Subcutaneous adipose tissue (tissue), 4 donors: ENCODE results near the gene CPVL. TPM values are rescaled to one million over a fixed set of nuclear protein-coding genes. Genes with fewer than 3 reads are reported as not detected.

ENCODE experiments used
- total RNA-seq, 4 donors: library from RNA; depleted of rRNA; stranded (reverse); fragments of >200 nt; gene quantifications; one replicate each; pipeline ENCODE4 v1.1.0, GENCODE V29; 2016
- TF ChIP-seq, protein P1 (sequence below): fragments of 450-650 bp; IDR thresholded peaks from one replicate; pipeline ENCODE4 v1.5.1; 2016; ENCODE audit warnings: low read depth, mild to moderate bottlenecking, control low read depth, antibody characterized with exemption, moderate library complexity

CPVL gene
- total RNA-seq, 4 donors from 2014 or later, result 13.0 to 105 (median 36.5) TPM

- TF ChIP-seq, protein P1, sequence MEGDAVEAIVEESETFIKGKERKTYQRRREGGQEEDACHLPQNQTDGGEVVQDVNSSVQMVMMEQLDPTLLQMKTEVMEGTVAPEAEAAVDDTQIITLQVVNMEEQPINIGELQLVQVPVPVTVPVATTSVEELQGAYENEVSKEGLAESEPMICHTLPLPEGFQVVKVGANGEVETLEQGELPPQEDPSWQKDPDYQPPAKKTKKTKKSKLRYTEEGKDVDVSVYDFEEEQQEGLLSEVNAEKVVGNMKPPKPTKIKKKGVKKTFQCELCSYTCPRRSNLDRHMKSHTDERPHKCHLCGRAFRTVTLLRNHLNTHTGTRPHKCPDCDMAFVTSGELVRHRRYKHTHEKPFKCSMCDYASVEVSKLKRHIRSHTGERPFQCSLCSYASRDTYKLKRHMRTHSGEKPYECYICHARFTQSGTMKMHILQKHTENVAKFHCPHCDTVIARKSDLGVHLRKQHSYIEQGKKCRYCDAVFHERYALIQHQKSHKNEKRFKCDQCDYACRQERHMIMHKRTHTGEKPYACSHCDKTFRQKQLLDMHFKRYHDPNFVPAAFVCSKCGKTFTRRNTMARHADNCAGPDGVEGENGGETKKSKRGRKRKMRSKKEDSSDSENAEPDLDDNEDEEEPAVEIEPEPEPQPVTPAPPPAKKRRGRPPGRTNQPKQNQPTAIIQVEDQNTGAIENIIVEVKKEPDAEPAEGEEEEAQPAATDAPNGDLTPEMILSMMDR, result no peak
Measured at GRCh38 chr7:29013931-29014330, 132.4 kb downstream of the CPVL start.

- TF ChIP-seq, protein P1, result no peak
Measured at GRCh38 chr7:29013082-29013695, 133.1 kb downstream of the CPVL start.

GRCh38 chr7:29009947-29010346, 136.4 kb downstream of the CPVL start:
- TF ChIP-seq, protein P1, result no peak

DNA sequence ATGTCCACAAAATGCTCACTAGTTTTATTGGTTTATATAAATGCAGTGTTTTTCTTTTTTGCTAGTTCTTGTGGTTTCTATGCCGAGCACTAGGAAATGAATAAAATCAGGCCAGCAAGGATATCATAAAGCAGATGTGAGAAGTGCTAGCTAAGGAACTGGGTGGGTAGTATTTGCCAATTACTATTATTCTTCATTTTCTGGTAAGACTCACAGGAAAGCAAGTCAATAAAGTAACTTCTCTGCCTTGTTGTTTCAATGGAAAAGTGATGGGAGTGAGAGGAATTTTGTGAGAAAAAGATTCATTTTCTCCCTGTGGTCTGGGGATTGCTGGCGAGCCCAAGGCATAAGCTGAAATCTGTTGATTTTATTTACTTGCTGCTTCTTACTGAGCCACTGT, 137.7 kb downstream of the CPVL start:
- TF ChIP-seq, protein P1, result no peak

DNA sequence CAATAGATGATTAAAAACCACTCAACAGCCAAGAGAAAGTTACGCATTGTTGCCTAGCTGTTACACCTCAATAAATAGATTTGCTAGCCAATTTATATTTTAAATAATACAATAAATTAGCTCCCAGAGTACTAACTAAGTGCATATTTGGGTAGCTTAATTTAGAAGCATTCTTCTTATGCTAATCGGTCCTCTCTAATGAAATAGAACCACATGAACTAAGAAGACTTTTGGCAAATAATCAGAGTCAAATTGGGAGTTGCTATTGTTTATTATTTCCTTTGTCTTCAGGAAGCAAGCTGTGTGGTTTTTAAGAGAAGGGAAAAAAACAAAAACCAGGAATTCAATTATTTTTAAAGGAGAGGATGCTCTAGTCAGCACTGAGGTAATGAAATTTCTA, 139.2 kb downstream of the CPVL start:
- TF ChIP-seq, protein P1, result no peak

DNA sequence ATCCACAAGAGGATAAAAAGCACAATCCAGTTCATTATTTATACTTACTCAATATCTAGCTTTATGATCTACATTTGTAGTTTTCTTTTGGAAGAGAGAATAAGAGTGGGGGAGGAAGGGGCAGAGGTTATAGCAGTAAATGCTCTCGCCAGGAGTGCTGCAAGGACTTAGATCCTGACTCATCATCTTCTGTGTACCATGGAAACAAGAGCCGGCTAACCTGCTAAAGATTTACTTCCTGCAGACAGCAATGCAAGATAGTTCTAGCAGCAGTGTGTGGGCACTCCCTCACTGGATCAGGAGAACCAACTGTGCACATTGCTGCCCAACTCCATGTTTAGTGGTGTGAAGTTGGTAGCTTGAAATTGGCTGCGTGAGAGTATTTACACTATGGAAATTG, 140.5 kb downstream of the CPVL start:
- TF ChIP-seq, protein P1, result no peak

DNA sequence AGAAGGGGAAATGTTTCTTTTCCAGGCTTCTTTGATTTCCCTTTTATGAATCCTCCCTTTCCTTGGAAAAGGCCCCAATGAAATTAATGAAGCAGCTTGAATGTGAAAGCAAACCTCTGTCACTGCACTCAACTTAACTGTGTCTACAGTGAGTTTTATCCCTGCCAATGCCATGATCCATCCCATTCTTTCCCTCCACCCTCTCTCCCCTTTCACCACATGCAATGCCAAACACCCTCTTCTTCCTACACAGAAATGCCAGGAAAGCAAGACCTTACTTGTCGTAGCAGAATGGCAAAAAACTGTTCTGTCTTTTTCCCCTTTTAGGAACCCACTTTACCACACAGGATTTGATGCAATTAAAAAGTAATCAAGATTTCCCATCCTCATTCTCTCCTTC, 140.9 kb downstream of the CPVL start:
- TF ChIP-seq, protein P1, result no peak
